ENCODE results near the gene GREM1.

GRCh38 chr15:32721596-32721995 is 3.8 kb downstream of the GREM1 start:
- no peak for TF ChIP-seq EZH2 (IDR thresholded peaks at IDR 0.05; ENCODE audit: borderline replicate concordance)
- no peak for TF ChIP-seq CTCF (IDR thresholded peaks at IDR 0.05; ENCODE audit: poor library complexity)
- no peak for TF ChIP-seq EZH2phosphoT487 (IDR thresholded peaks at IDR 0.05; ENCODE audit: low read depth, severe bottlenecking, unreplicated experiment)
